ENCODE data around the gene RTP5.
"Not testable (repeated sequence)": the region's sequence is repeated elsewhere in the genome, so short reads cannot be mapped to it uniquely, and the experiment has no call there.

Gene RTP5

GRCh38 chr2:241902357-241902991 lies 32.9 kb downstream of the RTP5 start:
- DNase-seq (ENCODE audit: low spot score): no peak

GRCh38 chr2:241903121-241904010 lies 33.8 kb downstream of the RTP5 start:
- DNase-seq (ENCODE audit: low spot score): no peak

GRCh38 chr2:241904011-241904718 lies 34.6 kb downstream of the RTP5 start:
- no peak for DNase-seq (ENCODE audit: low spot score)

GRCh38 chr2:241904791-241905710 lies 35.5 kb downstream of the RTP5 start:
- no peak for DNase-seq (ENCODE audit: low spot score)

- no peak for DNase-seq (ENCODE audit: low spot score)
Observed at GRCh38 chr2:241905716-241906377, 36.3 kb downstream of the RTP5 start.

GRCh38 chr2:241906378-241906770 lies 36.8 kb downstream of the RTP5 start:
- DNase-seq (ENCODE audit: low spot score): not testable (repeated sequence)

- DNase-seq (ENCODE audit: low spot score): no peak
Observed at GRCh38 chr2:241906826-241907570, 37.5 kb downstream of the RTP5 start.

- DNase-seq (ENCODE audit: low spot score): not testable (repeated sequence)
Observed at GRCh38 chr2:241907831-241908230, 38.3 kb downstream of the RTP5 start.

GRCh38 chr2:241908686-241909420 lies 39.3 kb downstream of the RTP5 start:
- no peak for DNase-seq (ENCODE audit: low spot score)

GRCh38 chr2:241909769-241910168 lies 40.2 kb downstream of the RTP5 start:
- no peak for DNase-seq (ENCODE audit: low spot score)

- no peak for DNase-seq (ENCODE audit: low spot score)
Observed at GRCh38 chr2:241910604-241911520, 41.3 kb downstream of the RTP5 start.

- no peak for DNase-seq (ENCODE audit: low spot score)
Observed at GRCh38 chr2:241911551-241911950, 42.0 kb downstream of the RTP5 start.

- DNase-seq (ENCODE audit: low spot score): no peak
Observed at GRCh38 chr2:241912021-241912555, 42.6 kb downstream of the RTP5 start.

- no peak for DNase-seq (ENCODE audit: low spot score)
Observed at GRCh38 chr2:241913703-241914102, 44.2 kb downstream of the RTP5 start.

- DNase-seq (ENCODE audit: low spot score): no peak
Observed at GRCh38 chr2:241914542-241914941, 45.0 kb downstream of the RTP5 start.

- DNase-seq (ENCODE audit: low spot score): not testable (repeated sequence)
Observed at GRCh38 chr2:241921631-241922030, 52.1 kb downstream of the RTP5 start.

- no peak for DNase-seq (ENCODE audit: low spot score)
Observed at GRCh38 chr2:241922411-241922810, 52.9 kb downstream of the RTP5 start.
